ENCODE measurements around the gene HPS4. TPM values are rescaled to one million over a fixed set of nuclear protein-coding genes. Genes with fewer than 3 reads are reported as not detected.

Gene HPS4
- total RNA-seq, 2 donors from 2014 or later: 6.8 to 10.8 TPM

GRCh38 chr22:26436903-26437515 lies 46.6 kb downstream of the HPS4 start:
- no peaks in the 10 kb centered on the region for H3K36me3 ChIP-seq
- no peak overlapping the region for H3K4me3 ChIP-seq
- no peaks in the 10 kb centered on the region for H3K27me3 ChIP-seq
- no peaks in the 10 kb centered on the region for H3K4me1 ChIP-seq
- no peak for TF ChIP-seq CTCF (IDR thresholded peaks at IDR 0.05)
- H3K27ac ChIP-seq: no peak overlapping the region
- no peaks in the 10 kb centered on the region for H3K9me3 ChIP-seq
- no peak for DNase-seq (ENCODE audit: low spot score)

GRCh38 chr22:26435327-26436093 lies 48.1 kb downstream of the HPS4 start:
- Histone ChIP-seq H3K36me3 (no peaks in the 10 kb centered on the region), H3K4me1 (no peaks in the 10 kb centered on the region), H3K27ac (no peak overlapping the region), H3K27me3 (no peaks in the 10 kb centered on the region), H3K4me3 (no peak overlapping the region), H3K9me3 (no peaks in the 10 kb centered on the region)
- no peak for TF ChIP-seq CTCF (IDR thresholded peaks at IDR 0.05)
- DNase-seq (ENCODE audit: low spot score): no peak

GRCh38 chr22:26433805-26434204 lies 49.8 kb downstream of the HPS4 start:
- TF ChIP-seq CTCF (IDR thresholded peaks at IDR 0.05): no peak
- H3K36me3 ChIP-seq: no peaks in the 10 kb centered on the region
- H3K27ac ChIP-seq: no peak overlapping the region
- no peaks in the 10 kb centered on the region for H3K27me3 ChIP-seq
- no peak for DNase-seq (ENCODE audit: low spot score)
- H3K4me3 ChIP-seq: no peak overlapping the region
- peaks cover 0 to 7% of the 10 kb centered on the region in 2 donors for H3K4me1 ChIP-seq
- no peaks in the 10 kb centered on the region for H3K9me3 ChIP-seq

DNA sequence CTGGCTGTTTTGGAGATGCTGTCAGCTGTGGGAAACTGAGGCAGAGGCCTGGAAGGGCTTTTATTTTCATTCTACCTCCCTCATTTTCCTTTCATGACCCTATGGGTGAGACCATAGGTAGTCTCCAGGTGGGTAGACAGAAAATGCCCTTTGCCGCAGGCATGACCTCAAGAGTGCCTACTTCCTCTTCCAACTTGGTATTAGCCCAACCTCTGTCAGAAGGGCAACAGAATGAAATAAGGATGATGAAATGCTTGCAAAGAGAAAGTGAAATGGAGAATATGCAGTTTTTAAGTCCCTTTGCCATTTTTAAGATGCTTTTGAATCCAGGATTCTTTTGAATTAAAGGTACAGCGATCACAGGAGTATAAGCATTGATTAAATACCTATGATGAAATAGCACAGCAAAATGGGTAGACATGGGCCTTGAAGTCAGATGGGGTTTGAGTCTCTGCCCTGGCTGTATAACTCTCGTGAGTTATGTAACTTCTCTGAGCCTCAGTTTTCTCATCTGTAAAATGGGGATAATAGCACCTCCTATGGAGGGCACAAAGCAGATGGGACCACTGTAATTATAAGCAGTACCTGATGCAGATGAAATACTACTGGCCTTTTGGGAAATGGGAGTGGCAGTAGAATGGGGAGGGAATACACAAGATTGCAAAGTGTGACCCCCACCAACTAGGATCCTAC lies 50.8 kb downstream of the HPS4 start:
- Histone ChIP-seq H3K4me1 (peaks cover 0 to 13% of the 10 kb centered on the region in 2 donors), H3K36me3 (no peaks in the 10 kb centered on the region), H3K27ac (no peak overlapping the region), H3K9me3 (no peaks in the 10 kb centered on the region), H3K4me3 (no peak overlapping the region), H3K27me3 (no peaks in the 10 kb centered on the region)
- no peak for TF ChIP-seq CTCF (IDR thresholded peaks at IDR 0.05)
- DNase-seq (ENCODE audit: low spot score): no peak

- H3K9me3 ChIP-seq: no peaks in the 10 kb centered on the region
- no peak overlapping the region for H3K27ac ChIP-seq
- TF ChIP-seq CTCF (IDR thresholded peaks at IDR 0.05): no peak
- H3K4me1 ChIP-seq: peaks cover 0 to 13% of the 10 kb centered on the region in 2 donors
- H3K4me3 ChIP-seq: no peak overlapping the region
- no peaks in the 10 kb centered on the region for H3K27me3 ChIP-seq
- DNase-seq (ENCODE audit: low spot score): no peak
- no peaks in the 10 kb centered on the region for H3K36me3 ChIP-seq
Measured at GRCh38 chr22:26431261-26431995, 52.2 kb downstream of the HPS4 start.
